Hepatocyte (in vitro differentiated cells): Measurements from ENCODE around the gene LRMDA. TPM values are rescaled to one million over a fixed set of nuclear protein-coding genes. Genes with fewer than 3 reads are reported as not detected.

ENCODE experiments used
- DNase-seq: peaks from one replicate; pipeline ENCODE4 v3.0.0-alpha.2; 2016; ENCODE audit warnings: low spot score
- H2AFZ ChIP-seq: fragments of 200-600 bp; sonication (generic); 2 replicates; pipeline ENCODE4 v1.6.0; 2016; ENCODE audit warnings: antibody characterized with exemption, mild to moderate bottlenecking
- H3K27ac ChIP-seq: fragments of 200-600 bp; sonication (generic); 2 replicates; pipeline ENCODE4 v1.5.1; 2016; ENCODE audit warnings: mild to moderate bottlenecking
- H3K27me3 ChIP-seq: fragments of 200-600 bp; sonication (generic); 2 replicates; pipeline ENCODE4 v1.6.1; 2016
- H3K36me3 ChIP-seq: fragments of 200-600 bp; sonication (generic); replicated peaks from 2 replicates; pipeline ENCODE4 v1.5.1; 2016; ENCODE audit warnings: low read depth; ENCODE audit not compliant: insufficient read depth
- H3K4me1 ChIP-seq: fragments of 200-600 bp; sonication (generic); 2 replicates; pipeline ENCODE4 v1.5.1; 2016; ENCODE audit warnings: mild to moderate bottlenecking, moderate library complexity; ENCODE audit not compliant: insufficient read depth
- H3K4me2 ChIP-seq: fragments of 200-600 bp; sonication (generic); 2 replicates; pipeline ENCODE4 v1.6.0; 2016
- H3K4me3 ChIP-seq: fragments of 200-600 bp; sonication (generic); 2 replicates; pipeline ENCODE4 v1.5.1; 2016; ENCODE audit warnings: mild to moderate bottlenecking
- H3K79me2 ChIP-seq: fragments of 200-600 bp; sonication (generic); 2 replicates; pipeline ENCODE4 v1.6.0; 2017; ENCODE audit warnings: mild to moderate bottlenecking
- H3K9me2 ChIP-seq: fragments of 200-600 bp; sonication (generic); replicated peaks from 2 replicates; pipeline ENCODE4 v1.6.0; 2017; ENCODE audit warnings: mild to moderate bottlenecking; ENCODE audit not compliant: insufficient read depth
- H3K9me3 ChIP-seq: fragments of 200-600 bp; sonication (generic); 2 replicates; pipeline ENCODE4 v1.5.1; 2016; ENCODE audit warnings: low read depth, mild to moderate bottlenecking
- H4K20me1 ChIP-seq: fragments of 200-600 bp; sonication (generic); 2 replicates; pipeline ENCODE4 v1.6.0; 2016; ENCODE audit warnings: mild to moderate bottlenecking; ENCODE audit not compliant: insufficient read depth, poor library complexity, severe bottlenecking
- CTCF ChIP-seq: fragments of 200-600 bp; sonication (generic); IDR thresholded peaks from 2 replicates; pipeline ENCODE4 v1.5.1; 2016; ENCODE audit warnings: antibody characterized with exemption, mild to moderate bottlenecking; ENCODE audit not compliant: poor library complexity
- EZH2 ChIP-seq: fragments of 200-600 bp; sonication (generic); IDR thresholded peaks from 2 replicates; pipeline ENCODE4 v1.6.1; 2016; ENCODE audit warnings: antibody characterized with exemption, mild to moderate bottlenecking, borderline replicate concordance
- EZH2phosphoT487 ChIP-seq: fragments of 200-600 bp; sonication (generic); IDR thresholded peaks from one replicate; pipeline ENCODE4 v1.6.1; 2018; ENCODE audit warnings: antibody characterized with exemption, mild to moderate bottlenecking, low read depth, moderate library complexity; ENCODE audit not compliant: unreplicated experiment, severe bottlenecking
- WGBS: methylation state at CpG from one replicate; pipeline ENCODE4 v1.1.6; 2016; ENCODE audit warnings: low lambda C conversion rate; ENCODE audit errors: missing lambda C conversion rate; 5-methylcytosine and 5-hydroxymethylcytosine counted together
- polyA plus RNA-seq: library from polyadenylated mRNA; unstranded; fragments of >200 nt; fragmentation: Nextera tagmentation; extraction: Ambion mirVana; gene quantifications from 2 replicates; pipeline ENCODE4 v1.2.1, GENCODE V29; 2016
- total RNA-seq: library from RNA; depleted of rRNA; stranded (reverse); fragments of >200 nt; gene quantifications from 2 replicates; pipeline ENCODE4 v1.2.3, GENCODE V29; 2014

LRMDA gene
- total and polyA plus RNA-seq, 2 experiments from 2014 or later = 5.6 to 15.7 TPM

DNA sequence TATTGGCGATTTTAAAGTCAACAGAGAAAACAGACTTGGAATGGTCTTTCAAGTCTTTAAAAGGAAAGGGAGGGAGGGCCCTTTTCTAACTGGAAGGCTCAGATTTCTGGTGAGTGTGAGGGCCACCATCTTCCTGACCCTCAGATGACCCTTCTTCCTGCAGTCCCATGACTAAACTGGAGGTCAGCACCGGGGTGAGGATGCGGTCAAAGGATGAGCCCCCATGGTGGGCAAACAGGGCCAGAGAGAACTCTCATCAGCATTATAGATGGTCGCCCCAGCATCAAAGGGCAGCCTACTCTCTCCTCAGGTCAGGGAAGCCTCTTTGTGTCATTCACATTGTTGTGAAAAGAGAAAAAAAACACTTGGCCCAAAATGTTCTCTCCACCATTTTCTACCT is 219.2 kb downstream of the LRMDA start:
- no peaks in the 10 kb centered on the region for H3K27me3 ChIP-seq
- no peaks in the 10 kb centered on the region for H3K36me3 ChIP-seq
- no peak overlapping the region for H3K27ac ChIP-seq
- H3K9me2 ChIP-seq = no peaks in the 10 kb centered on the region
- no peaks in the 10 kb centered on the region for H3K79me2 ChIP-seq
- no peaks in the 10 kb centered on the region for H4K20me1 ChIP-seq
- 77% methylated on average over 4 of the region's 4 CpGs for WGBS
- TF ChIP-seq EZH2 (no peak), CTCF (no peak), EZH2phosphoT487 (no peak)
- H2AFZ ChIP-seq = no peak overlapping the region
- H3K4me3 ChIP-seq = no peak overlapping the region
- H3K9me3 ChIP-seq = no peaks in the 10 kb centered on the region
- no peak for DNase-seq
- H3K4me1 ChIP-seq = no peaks in the 10 kb centered on the region
- no peak overlapping the region for H3K4me2 ChIP-seq

DNA sequence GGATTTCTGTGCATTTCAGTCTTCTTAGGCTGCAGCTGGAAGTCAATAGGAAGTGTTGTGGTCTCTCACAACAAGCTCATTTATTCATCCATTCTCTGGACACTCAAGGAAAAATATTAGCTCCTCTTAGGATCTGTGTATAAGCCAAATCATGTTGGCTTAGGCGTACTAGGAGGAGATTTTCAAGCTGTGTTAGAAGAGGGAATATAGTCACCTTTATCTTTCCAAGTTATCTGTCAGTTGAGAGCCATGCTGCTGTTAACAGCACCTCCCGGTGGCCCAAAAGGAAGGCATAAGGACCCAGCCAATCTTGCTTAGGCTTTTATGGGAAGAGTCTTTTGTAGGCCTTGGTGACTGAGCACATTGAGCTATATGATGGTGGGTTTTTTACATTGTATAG is 220.0 kb downstream of the LRMDA start:
- H3K9me2 ChIP-seq = no peaks in the 10 kb centered on the region
- TF ChIP-seq CTCF (peak; percentile 26), EZH2phosphoT487 (no peak), EZH2 (no peak)
- H3K4me1 ChIP-seq = no peaks in the 10 kb centered on the region
- no peak overlapping the region for H3K27ac ChIP-seq
- H3K36me3 ChIP-seq = no peaks in the 10 kb centered on the region
- H3K79me2 ChIP-seq = no peaks in the 10 kb centered on the region
- H3K9me3 ChIP-seq = no peaks in the 10 kb centered on the region
- no peak for DNase-seq
- H3K4me2 ChIP-seq = no peak overlapping the region
- whole genome bisulfite sequencing = 76% methylated on average over 2 of the region's 2 CpGs
- no peak overlapping the region for H2AFZ ChIP-seq
- H3K4me3 ChIP-seq = no peak overlapping the region
- H4K20me1 ChIP-seq = no peaks in the 10 kb centered on the region
- no peaks in the 10 kb centered on the region for H3K27me3 ChIP-seq

- Histone ChIP-seq H3K36me3 (no peaks in the 10 kb centered on the region), H3K9me3 (no peaks in the 10 kb centered on the region), H3K9me2 (no peaks in the 10 kb centered on the region), H4K20me1 (no peaks in the 10 kb centered on the region), H3K27ac (no peak overlapping the region), H3K4me2 (no peak overlapping the region), H3K4me3 (no peak overlapping the region), H3K4me1 (no peaks in the 10 kb centered on the region), H3K27me3 (no peaks in the 10 kb centered on the region), H3K79me2 (no peaks in the 10 kb centered on the region), H2AFZ (no peak overlapping the region)
- 58% methylated on average over 5 of the region's 5 CpGs for WGBS
- no peak for DNase-seq
- TF ChIP-seq EZH2 = no peak
- TF ChIP-seq CTCF = no peak
- TF ChIP-seq EZH2phosphoT487 = no peak
Measured at GRCh38 chr10:75652146-75652740, 220.8 kb downstream of the LRMDA start.

DNA sequence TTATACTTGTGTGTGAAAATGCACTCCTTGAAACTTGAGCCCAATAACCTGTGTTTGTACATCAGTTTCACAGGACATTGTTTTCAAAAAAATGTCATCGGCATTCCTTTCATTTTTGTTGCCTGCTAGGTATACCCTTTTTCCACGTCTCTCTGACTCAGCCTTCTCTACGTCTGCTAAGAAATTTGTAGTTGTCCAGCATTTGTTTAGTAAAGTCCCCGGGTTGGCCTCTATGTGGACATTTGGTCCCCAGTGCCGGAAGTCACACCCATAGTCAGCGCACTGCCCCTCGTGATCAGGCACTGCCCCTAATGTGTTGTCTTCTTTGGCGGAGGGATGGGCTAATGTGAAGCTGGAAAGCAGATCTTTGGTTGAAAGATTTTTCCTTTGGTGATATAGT is 222.3 kb downstream of the LRMDA start:
- H3K4me1 ChIP-seq = no peaks in the 10 kb centered on the region
- H4K20me1 ChIP-seq = no peaks in the 10 kb centered on the region
- H3K9me3 ChIP-seq = no peaks in the 10 kb centered on the region
- no peak overlapping the region for H2AFZ ChIP-seq
- no peaks in the 10 kb centered on the region for H3K36me3 ChIP-seq
- no peaks in the 10 kb centered on the region for H3K27me3 ChIP-seq
- H3K4me3 ChIP-seq = no peak overlapping the region
- 77% methylated on average over 8 of the region's 8 CpGs for WGBS
- no peaks in the 10 kb centered on the region for H3K79me2 ChIP-seq
- no peak overlapping the region for H3K27ac ChIP-seq
- H3K4me2 ChIP-seq = no peak overlapping the region
- TF ChIP-seq CTCF (no peak), EZH2 (no peak), EZH2phosphoT487 (no peak)
- H3K9me2 ChIP-seq = no peaks in the 10 kb centered on the region
- DNase-seq = no peak
